HG03039 (cell line): Measurements from ENCODE around the gene MDN1.
A peak's percentile ranks its signal among the peaks of the same experiment; 100 is the strongest.
"Not testable (repeated sequence)": the region's sequence is repeated elsewhere in the genome, so short reads cannot be mapped to it uniquely, and the experiment has no call there.

Experiments used
- ATAC-seq: cut with Tn5 transposase; IDR thresholded peaks from one replicate; pipeline ENCODE4 v1.9.1; 2021; ENCODE audit warnings: mild to moderate bottlenecking, moderate library complexity; ENCODE audit not compliant: unreplicated experiment

The MDN1 gene

GRCh38 chr6:89826029-89826528 lies 6.5 kb upstream of the MDN1 start:
- no peak for ATAC-seq

- peak; percentile 20 for ATAC-seq
Observed at GRCh38 chr6:89818977-89819335, 638 bp downstream of the MDN1 start.

GRCh38 chr6:89817481-89817880 lies 2.1 kb downstream of the MDN1 start:
- no peak for ATAC-seq

- ATAC-seq = not testable (repeated sequence)
Observed at GRCh38 chr6:89813422-89813821, 6.2 kb downstream of the MDN1 start.

- ATAC-seq = no peak
Observed at GRCh38 chr6:89807581-89807980, 12.0 kb downstream of the MDN1 start.

- ATAC-seq = no peak
Observed at GRCh38 chr6:89805814-89806371, 13.7 kb downstream of the MDN1 start.

- no peak for ATAC-seq
Observed at GRCh38 chr6:89803271-89803670, 16.3 kb downstream of the MDN1 start.

GRCh38 chr6:89799756-89800155 lies 19.8 kb downstream of the MDN1 start:
- ATAC-seq = no peak

GRCh38 chr6:89799096-89799495 lies 20.5 kb downstream of the MDN1 start:
- ATAC-seq = no peak

- no peak for ATAC-seq
Observed at GRCh38 chr6:89797317-89797716, 22.3 kb downstream of the MDN1 start.

- no peak for ATAC-seq
Observed at GRCh38 chr6:89794324-89794723, 25.3 kb downstream of the MDN1 start.

GRCh38 chr6:89793586-89793985 lies 26.0 kb downstream of the MDN1 start:
- no peak for ATAC-seq

GRCh38 chr6:89792881-89793280 lies 26.7 kb downstream of the MDN1 start:
- peak; percentile 57 for ATAC-seq

GRCh38 chr6:89790403-89790802 lies 29.2 kb downstream of the MDN1 start:
- ATAC-seq = no peak

- ATAC-seq = no peak
Observed at GRCh38 chr6:89789980-89790379, 29.6 kb downstream of the MDN1 start.

GRCh38 chr6:89787660-89788328 lies 31.8 kb downstream of the MDN1 start:
- no peak for ATAC-seq

GRCh38 chr6:89786970-89787369 lies 32.6 kb downstream of the MDN1 start:
- no peak for ATAC-seq

- ATAC-seq = no peak
Observed at GRCh38 chr6:89784838-89785237, 34.8 kb downstream of the MDN1 start.

- not testable (repeated sequence) for ATAC-seq
Observed at GRCh38 chr6:89783293-89783692, 36.3 kb downstream of the MDN1 start.

GRCh38 chr6:89782222-89782621 lies 37.4 kb downstream of the MDN1 start:
- no peak for ATAC-seq

GRCh38 chr6:89781070-89782034 lies 38.2 kb downstream of the MDN1 start:
- ATAC-seq = no peak

- ATAC-seq = no peak
Observed at GRCh38 chr6:89777455-89777854, 42.1 kb downstream of the MDN1 start.
